H1 (cell line): ENCODE measurements around the gene LIFR. TPM values are rescaled to one million over a fixed set of nuclear protein-coding genes. Genes with fewer than 3 reads are reported as not detected.

Source experiments
- CTCF ChIA-PET: fragments of 300-600 bp; sonication (Branson Sonifier 250); formaldehyde crosslinking; loops from one replicate; lab custom pipeline; 2021; ENCODE audit not compliant: partially characterized antibody; lab: Charles Lee
- POLR2A ChIA-PET: fragments of 300-600 bp; sonication (Branson Sonifier 250); formaldehyde crosslinking; loops from one replicate; lab custom pipeline; 2021; ENCODE audit warnings: inconsistent platforms; ENCODE audit not compliant: partially characterized antibody; lab: Charles Lee
- DNase-seq, 2 experiments: peaks; one replicate each; pipeline versions ENCODE4 v3.0.0 to v3.0.0-alpha.2; 2010 to 2022; ENCODE audit warnings: low spot score in 2 of 2, low read depth in 1 of 2, mixed read lengths in 1 of 2
- FAIRE-seq: peaks from 2 replicates; lab custom pipeline; 2011; peaks lifted over from hg19 to GRCh38; lab: Jason Lieb, UNC
- H2AFZ ChIP-seq: 2 replicates; pipeline ENCODE4 v1.8.1; 2012; ENCODE audit warnings: low read length, inconsistent platforms
- H2AK5ac ChIP-seq: 2 replicates; pipeline ENCODE4 v1.6.1; 2013; ENCODE audit warnings: low read depth, low read length
- H2BK120ac ChIP-seq: replicated peaks from 2 replicates; pipeline ENCODE3; 2013; ENCODE audit warnings: low read depth, low read length, inconsistent platforms
- H2BK12ac ChIP-seq: 2 replicates; pipeline ENCODE4 v1.6.1; 2013; ENCODE audit warnings: low read depth, low read length
- H2BK15ac ChIP-seq: 2 replicates; pipeline ENCODE4 v1.6.1; 2013; ENCODE audit warnings: low read length
- H2BK20ac ChIP-seq: 2 replicates; pipeline ENCODE4 v1.6.1; 2013; ENCODE audit warnings: low read length
- H2BK5ac ChIP-seq: 2 replicates; pipeline ENCODE4 v1.6.1; 2013; ENCODE audit warnings: low read depth, low read length
- H3K14ac ChIP-seq: 2 replicates; pipeline ENCODE4 v1.6.1; 2013; ENCODE audit warnings: inconsistent platforms; ENCODE audit not compliant: insufficient read length
- H3K18ac ChIP-seq: 2 replicates; pipeline ENCODE4 v1.6.1; 2013; ENCODE audit warnings: low read length; ENCODE audit errors: extremely low read depth
- H3K23ac ChIP-seq: 2 replicates; pipeline ENCODE4 v1.6.1; 2013; ENCODE audit warnings: inconsistent platforms; ENCODE audit not compliant: insufficient read length
- H3K23me2 ChIP-seq: 2 replicates; pipeline ENCODE4 v1.6.1; 2013; ENCODE audit warnings: low read depth, low read length
- H3K27ac ChIP-seq: 2 replicates; pipeline ENCODE4 v1.6.1; 2011; ENCODE audit warnings: low read depth, low read length, inconsistent platforms
- H3K27me3 ChIP-seq, 4 experiments: replicated peaks in 1 of 4; 1 replicate in 1 of 4; 2 replicates in 3 of 4; pipeline versions ENCODE4 v1.6.1 to v1.8.1; 2011 to 2013; ENCODE audit warnings: low read length in 3 of 4, mild to moderate bottlenecking in 3 of 4, inconsistent platforms in 2 of 4, mixed read lengths in 2 of 4, moderate library complexity in 1 of 4; ENCODE audit not compliant: control insufficient read depth in 3 of 4, insufficient read depth in 3 of 4; ENCODE audit errors: extremely low read depth in 1 of 4
- H3K36me3 ChIP-seq, 4 experiments: 2 replicates each; pipeline versions ENCODE4 v1.6.1 to v1.8.1; 2011 to 2013; ENCODE audit warnings: mild to moderate bottlenecking in 4 of 4, low read length in 3 of 4, moderate library complexity in 2 of 4, control low read depth in 1 of 4, inconsistent platforms in 1 of 4; ENCODE audit not compliant: insufficient read depth in 4 of 4, control insufficient read depth in 2 of 4
- H3K4ac ChIP-seq: replicated peaks from 2 replicates; pipeline ENCODE3; 2013; ENCODE audit warnings: low read length, low read depth, mixed read lengths, inconsistent platforms; ENCODE audit not compliant: insufficient read length
- H3K4me1 ChIP-seq, 4 experiments: replicated peaks in 1 of 4; 1 replicate in 1 of 4; 2 replicates in 3 of 4; pipeline versions ENCODE4 v1.6.1 to v1.8.1; 2011 to 2013; ENCODE audit warnings: low read length in 3 of 4, inconsistent platforms in 2 of 4, mixed read lengths in 1 of 4; ENCODE audit not compliant: insufficient read depth in 4 of 4, control insufficient read depth in 3 of 4
- H3K4me2 ChIP-seq, 2 experiments: 2 replicates each; pipeline versions ENCODE4 v1.6.1 to v1.8.1; 2011 to 2013; ENCODE audit warnings: low read depth in 2 of 2, low read length in 2 of 2, control low read depth in 1 of 2, inconsistent platforms in 1 of 2, mild to moderate bottlenecking in 1 of 2; ENCODE audit not compliant: insufficient read depth in 1 of 2
- H3K4me3 ChIP-seq, 4 experiments: fragments of 200-600, 300-600 bp in 1 of 4; sonication (generic), shearing (Covaris generic), sonication (Bioruptor Twin) in 1 of 4; 2 replicates each; pipeline versions ENCODE4 v1.5.1 to v1.8.1; 2011 to 2016; ENCODE audit warnings: low read length in 4 of 4, low read depth in 3 of 4, control low read depth in 2 of 4, inconsistent platforms in 2 of 4, mild to moderate bottlenecking in 2 of 4, mixed read lengths in 1 of 4, moderate library complexity in 1 of 4; ENCODE audit not compliant: insufficient read depth in 2 of 4; ENCODE audit errors: extremely low read depth in 1 of 4
- H3K56ac ChIP-seq: replicated peaks from 2 replicates; pipeline ENCODE3; 2013; ENCODE audit warnings: low read depth, mild to moderate bottlenecking, mixed read lengths, low read length, inconsistent platforms; ENCODE audit not compliant: insufficient read length
- H3K79me1 ChIP-seq: 2 replicates; pipeline ENCODE4 v1.6.1; 2013; ENCODE audit warnings: low read depth, low read length, control low read depth
- H3K79me2 ChIP-seq, 2 experiments: 2 replicates each; pipeline versions ENCODE4 v1.6.1 to v1.8.1; 2012 to 2013; ENCODE audit warnings: low read length in 2 of 2, mild to moderate bottlenecking in 2 of 2, inconsistent platforms in 1 of 2; ENCODE audit not compliant: insufficient read depth in 2 of 2, control insufficient read depth in 1 of 2
- H3K9ac ChIP-seq, 4 experiments: replicated peaks in 1 of 4; 1 replicate in 1 of 4; 2 replicates in 3 of 4; pipeline versions ENCODE4 v1.6.1 to v1.8.1; 2011 to 2013; ENCODE audit warnings: low read depth in 3 of 4, low read length in 3 of 4, control low read depth in 2 of 4, mild to moderate bottlenecking in 2 of 4, moderate library complexity in 2 of 4, inconsistent platforms in 1 of 4; ENCODE audit errors: extremely low read depth in 1 of 4
- H3K9me3 ChIP-seq, 2 experiments: 2 replicates each; pipeline versions ENCODE4 v1.6.1 to v1.8.1; 2012 to 2013; ENCODE audit warnings: mild to moderate bottlenecking in 2 of 2, moderate library complexity in 2 of 2, control low read depth in 1 of 2, inconsistent platforms in 1 of 2, low read depth in 1 of 2, low read length in 1 of 2, mixed read lengths in 1 of 2; ENCODE audit not compliant: insufficient read depth in 2 of 2
- H4K20me1 ChIP-seq, 2 experiments: replicated peaks in 1 of 2; 2 replicates each; pipeline versions ENCODE3 to v1.8.1; 2011 to 2013; ENCODE audit warnings: inconsistent platforms in 2 of 2, low read length in 2 of 2, mild to moderate bottlenecking in 1 of 2; ENCODE audit not compliant: insufficient read depth in 2 of 2, control insufficient read depth in 1 of 2
- H4K5ac ChIP-seq: 2 replicates; pipeline ENCODE4 v1.6.1; 2013; ENCODE audit warnings: low read length, low read depth, mixed read lengths, inconsistent platforms; ENCODE audit not compliant: insufficient read length
- H4K8ac ChIP-seq: 2 replicates; pipeline ENCODE4 v1.8.0; 2013; ENCODE audit warnings: mild to moderate bottlenecking, moderate library complexity, low read length, inconsistent platforms; ENCODE audit not compliant: insufficient read depth; ENCODE audit errors: extremely low read depth
- H4K91ac ChIP-seq: replicated peaks from 2 replicates; pipeline ENCODE3; 2013; ENCODE audit warnings: low read length, mixed read lengths, inconsistent platforms; ENCODE audit not compliant: insufficient read length
- SIX5 ChIP-seq: IDR thresholded peaks from 2 replicates; pipeline ENCODE4 v1.6.1; 2011; ENCODE audit warnings: mild to moderate bottlenecking, low read depth, low read length
- SRF ChIP-seq: IDR thresholded peaks from 2 replicates; pipeline ENCODE4 v1.6.1; 2011; ENCODE audit warnings: mild to moderate bottlenecking, low read depth, low read length, moderate library complexity
- YY1 ChIP-seq: IDR thresholded peaks from 2 replicates; pipeline ENCODE4 v1.6.1; 2011; ENCODE audit warnings: low read depth, mild to moderate bottlenecking, low read length
- WGBS, 2 experiments: shearing (Covaris generic) in 1 of 2; methylation state at CpG; one replicate each; pipeline versions ENCODE4 v1.1.6 to v1.1.7; 2013 to 2015; ENCODE audit warnings: low lambda C conversion rate in 2 of 2, mixed read lengths in 2 of 2, inconsistent platforms in 1 of 2, low coverage in 1 of 2, missing lambda C conversion rate in 1 of 2; ENCODE audit not compliant: insufficient replicate concordance in 2 of 2, insufficient coverage in 1 of 2, insufficient read length in 1 of 2; ENCODE audit errors: extremely low coverage in 1 of 2, missing lambda C conversion rate in 1 of 2; 5-methylcytosine and 5-hydroxymethylcytosine counted together
- polyA plus RNA-seq, 7 experiments: library from polyadenylated mRNA; depleted of rRNA in 3 of 7; stranded (reverse) in 5 of 7; unstranded in 2 of 7; fragments of >200 nt in 5 of 7; fragments of 200-250 nt in 2 of 7; gene quantifications; 1 replicate in 5 of 7; 2 replicates in 1 of 7; 4 replicates in 1 of 7; pipeline versions ENCODE4 v1.2.1 to v1.2.3, GENCODE V29; 2011 to 2013; ENCODE audit warnings: missing spikeins in 2 of 7, mixed read lengths in 2 of 7
- total RNA-seq: library from RNA; stranded (reverse); fragmentation: NEBNext Ultra II Directional; extraction: Animal tissue kit (Norgen Biotek cat#: 25700); gene quantifications from 2 replicates; pipeline ENCODE4 v1.2.1, GENCODE V29; 2021

The LIFR gene
- total and polyA plus RNA-seq, 2 of the 8 experiments (the other 6 are each of a cell fraction or from before 2014, with no cell fraction given): 2.0 to 18.9 TPM

DNA sequence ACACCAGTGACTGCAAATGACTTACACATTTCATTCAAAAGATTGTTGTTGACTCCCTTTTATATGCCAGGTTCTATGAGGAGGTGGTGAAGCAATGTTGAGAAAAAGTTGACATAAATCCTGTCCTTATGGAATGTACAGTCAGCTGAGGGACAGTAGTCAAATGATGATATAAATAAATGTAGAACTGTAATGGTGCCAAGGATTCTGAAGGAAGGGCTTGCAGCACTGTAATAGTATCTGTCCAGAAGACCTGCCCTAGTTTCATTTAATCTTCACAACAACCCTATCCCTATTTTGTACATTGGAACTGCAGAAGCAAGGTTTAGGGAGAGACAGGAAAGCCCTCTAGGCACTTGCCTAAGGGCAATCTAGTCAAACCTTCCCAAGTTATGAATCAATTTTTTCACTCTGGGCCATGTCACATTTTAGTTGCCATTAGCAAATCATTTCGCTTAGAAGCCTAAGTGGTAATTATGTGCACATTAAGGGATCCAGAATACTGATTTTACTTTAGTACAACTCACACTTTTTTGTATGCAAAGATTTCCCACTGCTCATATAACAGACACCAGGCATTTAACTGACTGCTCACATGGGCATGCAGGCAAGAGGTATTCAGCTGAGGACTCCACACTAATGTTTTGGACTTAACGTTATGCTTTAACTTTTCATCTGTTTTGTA lies 34.5 kb upstream of the LIFR start:
- H2AK5ac ChIP-seq: no peak overlapping the region
- FAIRE-seq: no peak
- no peak overlapping the region for H3K18ac ChIP-seq
- H2BK5ac ChIP-seq: no peak overlapping the region
- H3K79me2 ChIP-seq: no peaks in the 10 kb centered on the region
- no peak overlapping the region for H3K14ac ChIP-seq
- H2BK12ac ChIP-seq: no peak overlapping the region
- no peaks in the 10 kb centered on the region for H3K27me3 ChIP-seq
- no peak overlapping the region for H2BK15ac ChIP-seq
- POLR2A ChIA-PET: no interaction called here
- H4K5ac ChIP-seq: no peak overlapping the region
- H4K91ac ChIP-seq: no peak overlapping the region
- H3K4me3 ChIP-seq: no peak overlapping the region
- no peak overlapping the region for H2AFZ ChIP-seq
- no peaks in the 10 kb centered on the region for H4K20me1 ChIP-seq
- H3K23ac ChIP-seq: no peak overlapping the region
- H3K9me3 ChIP-seq: no peaks in the 10 kb centered on the region
- no peak overlapping the region for H3K27ac ChIP-seq
- no peak overlapping the region for H3K56ac ChIP-seq
- CTCF ChIA-PET: interaction anchor here (1.0 kb wide), 1 partner anchor 84 kb away, joined by 3 read pairs; no protein-coding TSS in a partner anchor
- no peak for DNase-seq
- H3K4ac ChIP-seq: no peak overlapping the region
- H3K79me1 ChIP-seq: no peaks in the 10 kb centered on the region
- H3K4me1 ChIP-seq: no peaks in the 10 kb centered on the region; a peak in 1 of 7 replicates
- no peaks in the 10 kb centered on the region for H3K23me2 ChIP-seq
- no peak overlapping the region for H4K8ac ChIP-seq
- no peaks in the 10 kb centered on the region for H3K36me3 ChIP-seq
- no peak overlapping the region for H2BK20ac ChIP-seq
- no peak overlapping the region for H3K9ac ChIP-seq
- no peak overlapping the region for H2BK120ac ChIP-seq
- 86% methylated on average over 2 of the region's 2 CpGs; no CpG with 5 or more reads in 1 of the 2 experiments for WGBS, 2 experiments
- no peak overlapping the region for H3K4me2 ChIP-seq
- TF ChIP-seq SRF: no peak
- no peak for TF ChIP-seq YY1
- no peak for TF ChIP-seq SIX5
